GM18517 (cell line): ENCODE measurements around the gene TBX1.

ENCODE experiments used
- ATAC-seq: cut with Tn5 transposase; IDR thresholded peaks from one replicate; pipeline ENCODE4 v1.9.1; 2021; ENCODE audit warnings: mild to moderate bottlenecking, moderate library complexity; ENCODE audit not compliant: unreplicated experiment

The TBX1 gene

DNA sequence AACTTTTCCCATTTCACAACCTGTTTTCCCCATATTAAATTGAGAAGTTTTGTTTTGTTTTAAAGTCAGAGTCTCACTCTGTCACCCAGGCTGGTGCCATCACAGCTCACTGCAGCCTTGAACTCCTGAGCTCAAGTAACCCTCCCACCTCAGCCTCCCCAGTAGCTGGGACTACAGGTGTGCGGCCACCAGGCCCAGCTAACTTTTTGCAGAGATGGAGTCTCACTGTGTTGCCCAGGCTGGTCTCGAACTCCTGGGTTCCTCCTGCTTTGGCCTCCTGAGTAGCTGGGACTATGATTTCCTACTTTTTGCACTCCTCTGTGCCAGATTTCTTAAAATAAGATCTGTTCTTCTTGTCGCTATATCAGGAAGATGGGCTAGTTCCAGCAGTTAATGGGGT, 49.2 kb downstream of the TBX1 start:
- no peak for ATAC-seq

DNA sequence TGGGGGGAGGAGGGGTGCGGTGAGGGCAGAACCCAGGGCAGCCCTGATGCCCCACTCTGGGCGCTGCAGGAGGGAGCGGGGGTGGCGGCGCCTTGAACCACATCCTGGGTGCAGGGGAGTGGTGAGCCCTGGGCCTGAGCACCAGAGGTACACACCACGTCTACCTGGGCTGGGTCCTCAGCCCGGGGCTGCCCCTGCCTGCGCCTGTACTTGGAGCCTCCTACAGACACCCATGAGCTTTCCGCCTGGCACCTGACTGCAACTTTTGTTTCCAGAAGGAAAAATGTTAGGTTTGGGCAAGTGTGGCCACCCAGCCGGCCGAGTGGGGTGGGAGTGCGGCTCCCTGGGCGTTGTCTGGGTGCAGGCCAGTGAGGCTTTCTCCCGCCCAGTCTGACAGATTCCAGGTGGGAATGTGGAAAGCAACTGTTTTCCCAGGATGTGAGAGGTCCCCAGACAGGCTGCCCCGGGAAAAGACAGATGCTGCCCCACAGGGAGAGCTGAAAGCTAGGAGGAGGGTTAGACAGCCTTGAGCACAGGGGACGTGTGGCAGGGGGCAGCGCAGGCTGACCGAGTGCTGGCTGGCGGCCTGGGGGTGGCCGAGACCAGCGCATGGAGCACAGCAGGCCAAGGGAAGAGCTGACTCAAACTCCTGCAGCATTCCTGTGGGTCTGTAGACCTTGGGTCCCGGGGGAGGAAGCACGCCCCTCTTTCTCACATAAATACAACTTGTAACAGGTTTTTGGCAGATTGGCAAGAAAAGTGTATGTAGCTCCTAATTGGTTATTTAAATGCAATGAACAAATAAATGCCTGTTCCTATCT, 50.0 kb downstream of the TBX1 start:
- no peak for ATAC-seq

DNA sequence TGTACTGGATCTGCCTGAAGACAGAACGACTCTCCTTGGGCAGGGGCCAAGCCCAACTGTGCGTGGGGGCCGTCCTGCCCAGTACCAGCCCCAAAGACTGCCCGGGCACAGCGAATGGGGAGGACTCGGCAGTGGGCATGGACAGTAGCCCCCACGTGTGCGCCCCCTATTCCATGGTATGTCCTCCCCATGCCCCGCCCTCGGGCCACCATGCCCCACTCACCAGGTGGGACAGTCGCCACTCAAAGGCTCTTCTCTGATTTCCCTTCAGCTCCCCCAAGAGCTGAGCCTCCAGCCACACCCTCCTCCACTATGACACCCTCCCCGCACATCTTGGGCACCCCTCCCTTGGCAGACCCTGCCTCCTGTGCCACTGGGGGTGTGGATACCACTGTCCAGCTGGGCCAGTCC, 50.6 kb downstream of the TBX1 start:
- ATAC-seq, result no peak

DNA sequence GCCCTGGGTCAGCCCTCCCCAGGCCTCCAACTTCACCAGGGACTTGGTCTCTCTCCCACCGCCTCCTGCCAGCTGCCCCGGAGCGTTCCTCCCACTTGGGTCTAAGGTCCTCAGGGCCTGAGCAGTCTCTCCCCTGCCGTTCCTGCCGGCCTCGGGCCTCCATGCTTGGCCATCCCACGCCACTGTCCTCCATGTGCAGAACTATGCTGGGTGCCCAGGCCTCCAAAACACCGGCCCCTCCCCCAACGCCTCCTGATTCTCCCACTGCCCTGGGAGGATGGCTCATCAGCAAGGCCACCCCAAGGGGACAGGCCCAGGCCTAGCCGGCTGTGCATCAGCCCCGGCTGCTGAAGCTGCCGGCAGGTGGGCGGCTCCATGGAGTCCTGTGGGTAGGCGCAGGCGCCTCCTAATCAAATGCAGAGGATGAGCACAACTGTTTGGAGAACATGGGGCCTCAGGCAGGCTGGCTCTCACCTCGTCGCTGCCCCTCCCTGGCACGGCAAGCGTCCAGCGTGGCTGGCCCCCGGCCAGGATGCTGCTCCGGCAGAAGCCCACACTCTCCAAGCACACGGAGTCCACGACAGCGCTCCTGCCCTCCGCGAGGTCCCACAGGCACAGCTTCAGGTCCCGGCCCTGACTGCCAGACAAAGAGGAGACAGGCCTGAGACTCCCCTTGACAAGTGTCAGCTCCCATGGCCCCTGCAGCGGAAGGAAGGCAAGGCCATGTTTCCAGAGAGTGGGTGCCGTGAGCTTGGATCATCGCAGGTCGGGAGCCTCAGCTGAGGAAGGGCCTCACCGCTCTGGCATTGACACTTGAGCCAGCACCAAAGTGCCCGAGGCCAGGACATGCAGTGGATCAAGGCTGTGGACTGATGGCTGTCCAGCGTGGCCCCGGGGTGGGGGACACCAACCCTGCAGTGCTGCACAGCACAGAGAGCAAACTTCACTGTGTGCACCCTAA, 51.5 kb downstream of the TBX1 start:
- ATAC-seq, result no peak

DNA sequence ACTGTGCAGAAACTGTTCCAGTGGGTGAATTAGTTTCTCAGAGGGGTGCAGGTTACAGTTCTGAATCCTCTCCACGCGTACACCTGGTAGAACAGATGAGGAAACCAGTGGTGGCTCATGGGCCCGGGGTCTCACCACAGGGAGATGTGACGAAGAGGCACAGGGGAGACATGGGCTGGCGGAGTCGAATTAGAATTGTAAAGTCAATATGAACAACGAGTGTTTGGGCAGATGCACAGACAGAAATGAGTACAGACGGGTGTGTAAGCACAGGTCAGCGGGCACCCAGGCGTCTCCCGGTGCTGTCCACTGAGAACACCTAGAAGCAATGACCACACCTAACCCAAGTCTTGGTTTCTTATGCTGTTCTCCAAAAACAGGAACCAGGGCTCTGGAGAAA, 52.3 kb downstream of the TBX1 start:
- no peak for ATAC-seq

DNA sequence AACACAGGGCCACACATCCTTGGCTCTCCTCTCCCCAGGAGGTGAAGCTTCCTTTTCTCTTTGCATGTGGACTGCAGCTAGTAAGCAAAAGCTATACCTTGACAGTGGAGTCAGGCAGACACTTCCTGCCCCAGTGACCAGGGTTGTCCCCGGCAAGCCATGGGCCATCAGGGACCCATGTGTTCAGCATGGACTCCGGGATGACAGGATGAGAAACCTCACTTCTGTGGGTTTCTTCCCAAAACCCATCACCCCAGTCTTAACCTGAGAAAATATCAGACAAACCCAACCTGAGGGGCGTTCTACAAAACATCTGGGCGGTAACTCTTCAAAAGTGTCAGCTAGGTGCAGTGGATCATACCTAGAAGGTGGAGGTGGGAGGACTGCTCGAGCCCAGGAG, 53.9 kb downstream of the TBX1 start:
- no peak for ATAC-seq

DNA sequence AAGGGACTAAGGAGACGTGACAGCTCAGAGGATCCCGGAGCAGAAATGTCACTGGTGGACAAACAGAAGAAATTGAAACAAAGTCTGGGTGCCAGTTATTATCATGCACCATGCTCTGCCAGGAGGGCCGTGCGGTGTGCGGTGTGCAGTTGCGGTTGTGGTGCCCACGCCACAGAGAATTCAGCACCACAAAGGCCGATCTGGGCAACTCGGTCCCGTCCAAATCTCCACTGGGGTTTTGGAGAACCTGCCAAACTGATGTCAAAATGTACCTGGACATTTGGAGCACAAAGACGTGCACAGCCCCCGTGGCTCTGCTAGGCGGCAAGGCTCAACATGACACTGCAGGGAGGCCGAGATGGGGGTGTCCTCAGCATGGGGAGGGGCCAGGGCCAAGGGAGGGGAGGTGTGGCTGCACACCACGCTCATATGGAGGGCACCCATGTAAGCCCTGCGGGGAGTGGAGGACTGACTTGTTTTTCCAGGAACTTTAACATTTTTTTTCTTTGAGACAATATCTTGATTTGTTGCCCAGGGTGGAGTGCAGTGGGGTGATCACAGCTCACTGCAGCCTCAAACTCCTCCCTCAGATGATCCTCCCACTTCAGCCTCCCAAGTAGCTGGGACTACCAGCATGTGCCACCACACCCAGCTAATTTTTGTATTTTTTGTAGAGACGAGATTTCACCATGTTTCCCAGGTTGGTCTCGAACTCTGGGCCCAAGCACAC, 54.7 kb downstream of the TBX1 start:
- ATAC-seq, result no peak

DNA sequence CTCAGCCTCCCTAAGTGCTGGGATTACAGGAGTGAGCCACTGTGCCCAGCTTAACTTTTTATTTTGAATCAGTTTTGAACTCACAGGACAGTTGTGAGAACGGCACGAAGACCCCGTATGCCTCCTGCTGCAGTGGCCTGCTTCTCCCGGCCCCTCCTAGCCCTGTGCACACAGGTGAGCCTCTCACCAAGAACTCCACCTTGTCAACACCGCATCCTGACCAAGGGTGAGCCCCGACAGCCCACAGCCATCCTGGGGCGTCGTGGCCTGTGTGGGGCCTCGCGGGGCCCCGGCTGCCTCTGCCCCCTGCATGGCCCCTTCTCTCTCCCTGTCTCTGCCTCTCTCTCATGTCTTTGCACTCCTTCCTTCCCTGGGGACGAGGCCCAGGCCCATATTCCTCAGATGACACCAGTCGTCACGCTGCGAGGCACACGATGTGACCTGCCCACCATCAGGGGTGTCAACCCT, 55.3 kb downstream of the TBX1 start:
- ATAC-seq, result no peak

DNA sequence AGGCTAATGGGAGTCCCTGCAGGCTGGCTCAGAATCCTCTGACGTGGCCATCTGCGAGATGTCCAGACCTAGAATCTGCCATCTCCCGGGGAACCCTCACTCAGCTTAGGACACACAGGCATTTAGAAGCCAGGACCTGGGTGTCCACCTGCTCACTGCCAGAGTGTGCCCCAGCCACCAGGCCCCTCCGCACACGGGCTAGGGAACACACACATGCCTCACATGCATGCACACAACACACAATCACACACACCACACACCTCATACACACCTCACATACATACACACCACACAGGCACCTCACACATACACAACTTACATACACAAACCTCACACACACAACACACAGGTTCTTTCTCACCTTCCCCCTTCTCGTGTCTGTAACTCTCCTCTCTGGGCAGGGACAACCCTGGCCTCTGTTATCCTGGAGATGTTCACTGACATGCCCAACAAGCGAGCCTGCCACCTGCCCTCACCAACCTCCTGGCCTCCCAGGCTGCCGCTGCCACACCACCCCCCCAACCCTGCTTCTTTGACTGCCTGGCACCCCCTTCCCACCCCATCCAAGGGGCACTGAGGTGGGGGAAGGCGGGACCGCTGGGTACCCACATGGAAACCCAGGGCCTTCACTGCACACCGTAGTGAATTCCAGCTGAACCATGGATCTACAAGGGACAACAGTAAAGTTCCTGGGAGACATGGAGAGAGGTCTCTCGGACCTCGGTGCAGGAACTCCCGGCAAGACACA, 56.0 kb downstream of the TBX1 start:
- ATAC-seq, result no peak
